Activated T-helper 9 cell treated with anti-CD3 and anti-CD28 coated beads, Interleukin-2, amount 50 U/mL, for 16 hours (primary cell): ENCODE results near the gene SNN.

Experiments used
- DNase-seq: peaks from one replicate; pipeline ENCODE4 v3.0.0-alpha.2; 2020; ENCODE audit warnings: low read depth

The SNN gene

DNA sequence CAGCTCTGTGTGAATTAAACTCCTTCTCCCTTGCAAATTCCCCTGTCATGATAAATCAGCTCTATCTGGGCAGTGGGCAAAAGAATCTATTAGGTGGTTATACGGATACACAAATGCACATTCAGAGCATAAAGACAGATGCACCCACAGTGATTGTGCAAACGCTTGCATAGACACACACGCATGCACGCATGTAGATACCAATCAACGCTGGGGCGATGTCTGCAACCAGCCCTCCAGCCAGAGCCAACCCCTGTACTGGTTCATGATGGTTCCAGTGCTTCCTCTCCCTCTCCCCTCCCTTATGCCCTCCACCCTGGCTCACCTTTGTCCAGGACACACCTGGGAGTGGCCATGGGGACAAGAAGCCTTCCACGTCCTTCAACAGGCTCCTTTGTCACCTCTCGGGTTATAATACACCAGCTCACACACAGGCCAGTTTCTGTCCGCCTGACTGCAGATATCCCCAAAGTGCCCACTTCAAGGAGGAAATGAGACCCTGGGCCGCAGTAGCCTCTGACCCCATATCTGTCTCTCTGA, 33.1 kb upstream of the SNN start:
- DNase-seq: no peak

DNA sequence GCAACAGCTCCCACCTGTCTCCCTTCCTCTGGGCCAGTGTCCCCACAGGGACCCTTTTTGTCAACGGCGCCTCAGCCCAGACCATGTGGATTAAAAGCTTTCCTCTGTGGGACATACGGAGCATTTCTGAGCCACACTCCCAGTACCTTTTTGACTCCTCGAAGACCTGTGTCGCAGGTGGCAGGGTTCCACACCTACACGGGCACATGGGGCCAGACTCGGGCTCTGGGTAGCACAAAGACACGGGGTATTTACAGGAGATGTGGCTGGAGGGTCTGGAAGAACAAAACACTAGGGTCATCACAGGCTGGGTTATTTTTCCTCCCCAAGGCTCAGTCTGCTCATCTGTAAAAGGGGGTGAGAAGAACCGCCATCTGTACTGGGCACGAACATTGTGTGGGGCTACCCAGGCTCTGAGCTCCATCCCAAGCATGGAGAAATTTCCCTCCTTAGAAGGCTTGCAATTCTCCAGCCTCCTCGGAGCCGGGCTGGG, 32.5 kb upstream of the SNN start:
- no peak for DNase-seq

DNA sequence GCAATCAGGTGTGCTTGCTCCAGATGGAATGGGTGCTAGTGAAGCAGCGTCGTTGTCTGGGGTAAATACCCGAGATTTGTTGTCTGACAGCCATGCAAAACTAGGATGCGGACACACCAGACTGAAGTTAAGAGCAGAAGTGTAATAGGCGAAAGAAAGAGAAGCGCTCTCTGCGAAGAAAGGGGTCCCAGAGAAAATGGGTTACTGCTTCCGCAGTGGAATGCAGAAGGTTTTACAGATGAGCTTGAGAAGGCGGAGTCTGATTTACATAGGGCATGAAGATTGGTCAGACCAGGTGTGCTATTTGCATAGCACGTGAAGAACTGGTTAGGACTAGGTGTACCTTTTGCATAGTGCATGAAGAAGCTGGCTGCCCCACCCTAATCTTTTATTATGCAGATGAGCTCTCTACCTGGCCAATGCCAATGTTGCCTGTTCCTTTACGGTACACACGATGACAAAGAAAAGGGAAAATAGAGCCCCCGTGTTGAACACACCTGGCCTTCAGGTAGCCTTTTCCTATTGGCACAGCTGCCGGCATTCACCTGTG, 32.0 kb upstream of the SNN start:
- no peak for DNase-seq

DNA sequence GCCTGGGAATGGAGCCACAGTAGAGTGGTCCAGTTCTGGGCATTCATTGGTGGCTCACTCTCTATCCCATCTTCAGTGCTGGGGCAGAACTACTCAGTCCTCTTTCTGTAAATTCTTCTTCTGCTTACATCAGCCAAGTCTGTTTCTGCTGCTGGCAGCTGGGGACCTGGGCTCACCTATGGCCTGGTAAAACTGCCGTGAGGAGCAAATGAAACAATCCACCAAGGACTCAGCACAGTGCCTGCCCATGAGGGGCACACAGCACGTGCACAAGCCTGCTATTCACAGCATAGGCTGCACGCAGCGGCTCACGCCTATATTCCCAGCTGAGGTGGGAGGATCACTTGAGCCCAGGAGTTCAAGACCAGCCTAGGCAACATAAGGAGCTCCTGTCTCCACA, 30.9 kb upstream of the SNN start:
- no peak for DNase-seq

DNA sequence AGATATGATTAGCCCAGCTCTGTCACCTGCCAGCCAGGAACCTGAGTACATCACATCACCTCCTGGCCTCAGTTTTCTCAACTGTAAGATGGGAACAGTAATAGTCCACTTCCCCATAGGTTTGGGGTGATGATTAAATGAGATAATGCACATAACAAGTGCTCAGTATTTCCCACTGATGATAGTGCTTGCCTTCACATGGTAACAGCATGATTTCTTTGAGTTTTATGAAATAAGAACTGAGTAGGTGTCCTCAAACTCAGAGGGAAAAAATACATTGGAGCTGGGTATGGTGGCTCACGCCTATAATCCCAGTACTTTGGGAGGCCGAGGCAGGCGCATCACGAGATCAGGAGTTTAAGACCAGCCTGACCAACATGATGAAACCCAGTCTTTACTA, 30.1 kb upstream of the SNN start:
- no peak for DNase-seq

DNA sequence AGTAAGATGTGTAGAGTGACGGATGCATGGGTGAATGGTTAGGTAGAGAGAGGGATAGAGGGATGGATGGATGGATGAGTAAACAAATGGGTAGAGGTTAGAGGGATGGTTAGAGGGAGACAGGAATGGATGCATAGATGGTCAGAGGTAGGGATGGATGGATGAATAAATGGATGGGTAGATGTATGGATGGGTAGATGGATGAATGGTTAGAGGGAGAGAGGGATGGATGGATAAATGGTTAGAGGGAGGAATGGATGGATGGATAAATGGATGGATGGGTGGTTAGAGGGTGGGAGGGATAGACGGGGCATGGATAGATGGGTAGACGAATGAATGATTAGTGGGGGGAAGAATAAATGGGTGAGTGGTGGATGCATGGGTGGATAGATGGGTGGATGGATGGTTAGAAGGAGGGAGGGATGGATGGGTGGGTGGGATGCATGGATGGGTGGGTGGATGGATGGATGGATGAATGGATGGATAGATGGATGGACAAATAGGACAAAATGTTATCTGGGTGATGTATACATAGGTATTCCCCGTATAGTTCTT, 29.2 kb upstream of the SNN start:
- no peak for DNase-seq

DNA sequence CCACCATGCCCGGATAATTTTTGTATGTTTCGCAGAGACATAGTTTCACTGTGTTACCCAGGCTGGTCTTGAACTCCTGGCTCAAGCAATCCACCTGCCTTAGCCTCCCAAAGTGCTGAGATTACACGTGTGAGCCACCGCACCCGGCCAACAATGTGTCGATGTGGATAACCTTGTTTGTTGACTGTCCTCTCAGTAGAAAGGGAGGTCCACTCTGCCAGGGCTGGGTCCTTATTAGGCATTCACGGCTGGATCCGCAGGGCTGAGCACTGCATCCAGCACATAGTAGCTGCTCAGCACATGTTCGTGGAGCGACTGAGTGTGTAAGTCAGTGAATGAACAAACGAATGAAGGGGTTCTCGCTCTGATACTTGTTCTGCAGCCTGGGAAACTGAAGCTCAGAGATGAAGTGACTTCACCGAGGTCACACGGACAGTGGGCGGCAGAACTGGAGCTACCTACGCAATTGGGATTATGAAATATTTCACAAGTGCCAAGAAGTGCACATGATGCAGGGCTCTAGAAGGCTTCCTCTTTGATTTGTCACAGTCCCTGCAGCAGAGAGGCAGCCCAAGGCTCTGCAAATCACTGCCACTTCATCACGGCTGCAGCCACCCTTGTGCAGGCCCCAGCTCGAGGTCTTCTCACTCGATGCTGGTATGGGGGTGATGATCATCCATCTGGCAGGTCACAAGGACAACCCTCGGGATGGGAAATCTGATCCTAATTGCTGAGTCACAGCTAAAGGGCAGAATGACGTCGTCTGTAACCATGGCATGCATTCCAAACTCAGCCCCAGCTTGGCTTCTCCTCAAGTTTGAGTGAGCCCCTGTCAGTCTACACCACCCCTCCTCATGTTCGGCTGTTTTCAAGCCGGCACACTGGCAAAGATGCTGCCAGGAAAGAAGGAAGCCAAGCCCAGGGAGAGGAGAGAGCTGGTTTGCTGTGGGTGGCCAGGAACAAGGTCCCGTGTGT, 28.0 kb upstream of the SNN start:
- DNase-seq: no peak

DNA sequence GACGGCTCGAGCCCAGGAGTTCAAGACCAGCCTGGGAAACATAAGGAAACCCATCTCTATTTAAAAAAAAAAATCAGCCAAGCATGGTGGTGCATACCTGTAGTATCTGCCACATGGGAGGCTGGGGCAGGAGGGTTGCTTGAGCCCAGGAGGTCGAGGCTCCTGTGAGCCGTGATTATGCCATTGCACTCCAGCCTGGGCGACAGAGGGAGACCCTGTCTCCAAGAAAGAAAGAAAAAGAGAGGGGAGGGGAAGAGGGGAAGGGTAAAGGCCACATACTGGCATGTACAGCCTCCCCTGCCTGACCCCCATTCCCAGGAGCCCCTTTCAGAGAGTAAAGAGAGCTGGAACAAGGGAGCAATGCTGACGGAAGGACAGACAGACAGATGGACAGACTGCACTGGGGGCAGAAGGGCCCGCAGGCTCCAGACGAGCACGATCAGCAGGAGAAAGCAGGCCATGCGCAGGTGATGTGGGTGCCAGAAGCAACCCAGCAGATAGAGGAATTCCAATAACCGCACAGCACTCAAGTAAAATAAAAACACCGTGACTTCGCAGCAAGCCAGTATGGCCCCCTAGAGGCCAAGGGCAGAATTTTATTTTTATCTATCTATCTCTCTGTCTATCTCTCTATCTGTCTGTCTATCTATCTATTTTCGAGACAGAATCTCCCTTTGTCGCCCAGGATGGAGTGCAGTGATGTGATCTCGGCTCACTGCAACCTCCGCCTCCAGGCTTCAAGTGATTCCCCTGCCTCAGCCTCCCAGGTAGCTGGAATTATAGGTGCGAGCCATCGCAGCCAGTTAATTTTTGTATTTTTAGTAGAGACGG, 27.1 kb upstream of the SNN start:
- no peak for DNase-seq

DNA sequence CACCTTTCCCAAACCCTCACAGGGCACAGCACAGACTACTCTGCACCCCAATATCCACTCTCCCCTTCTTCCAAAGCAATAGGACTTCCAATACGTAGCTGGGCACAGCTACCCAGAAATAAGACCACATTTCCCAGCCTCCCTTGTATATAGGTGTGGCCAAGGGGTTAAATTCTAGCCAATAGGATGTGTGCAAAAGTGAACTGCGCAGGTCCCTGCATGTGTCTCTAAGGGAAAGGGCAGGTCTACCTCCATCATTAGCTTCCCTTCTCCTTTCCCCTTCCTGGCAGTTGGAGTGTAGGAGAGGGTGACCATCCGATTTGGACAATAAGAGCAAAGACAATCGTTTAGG, 25.5 kb upstream of the SNN start:
- DNase-seq: no peak

DNA sequence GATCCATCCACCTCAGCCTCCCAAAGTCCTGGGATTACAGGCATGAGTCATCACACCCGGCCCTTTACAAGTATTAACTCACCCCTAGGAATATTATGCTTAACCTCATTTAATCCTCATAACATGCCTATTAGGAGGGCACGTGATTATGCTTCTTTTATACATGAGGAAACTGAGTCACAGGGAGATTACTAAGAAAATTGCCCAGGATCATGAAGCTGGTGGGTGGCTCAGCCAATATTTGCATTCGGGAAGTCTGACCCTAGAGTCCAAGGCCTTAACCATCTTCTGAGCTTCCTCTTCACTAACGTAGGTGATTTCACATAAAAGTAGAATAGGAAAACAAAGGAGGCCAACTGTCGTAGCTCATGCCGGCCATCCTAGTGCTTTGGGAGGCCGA, 19.0 kb upstream of the SNN start:
- no peak for DNase-seq

DNA sequence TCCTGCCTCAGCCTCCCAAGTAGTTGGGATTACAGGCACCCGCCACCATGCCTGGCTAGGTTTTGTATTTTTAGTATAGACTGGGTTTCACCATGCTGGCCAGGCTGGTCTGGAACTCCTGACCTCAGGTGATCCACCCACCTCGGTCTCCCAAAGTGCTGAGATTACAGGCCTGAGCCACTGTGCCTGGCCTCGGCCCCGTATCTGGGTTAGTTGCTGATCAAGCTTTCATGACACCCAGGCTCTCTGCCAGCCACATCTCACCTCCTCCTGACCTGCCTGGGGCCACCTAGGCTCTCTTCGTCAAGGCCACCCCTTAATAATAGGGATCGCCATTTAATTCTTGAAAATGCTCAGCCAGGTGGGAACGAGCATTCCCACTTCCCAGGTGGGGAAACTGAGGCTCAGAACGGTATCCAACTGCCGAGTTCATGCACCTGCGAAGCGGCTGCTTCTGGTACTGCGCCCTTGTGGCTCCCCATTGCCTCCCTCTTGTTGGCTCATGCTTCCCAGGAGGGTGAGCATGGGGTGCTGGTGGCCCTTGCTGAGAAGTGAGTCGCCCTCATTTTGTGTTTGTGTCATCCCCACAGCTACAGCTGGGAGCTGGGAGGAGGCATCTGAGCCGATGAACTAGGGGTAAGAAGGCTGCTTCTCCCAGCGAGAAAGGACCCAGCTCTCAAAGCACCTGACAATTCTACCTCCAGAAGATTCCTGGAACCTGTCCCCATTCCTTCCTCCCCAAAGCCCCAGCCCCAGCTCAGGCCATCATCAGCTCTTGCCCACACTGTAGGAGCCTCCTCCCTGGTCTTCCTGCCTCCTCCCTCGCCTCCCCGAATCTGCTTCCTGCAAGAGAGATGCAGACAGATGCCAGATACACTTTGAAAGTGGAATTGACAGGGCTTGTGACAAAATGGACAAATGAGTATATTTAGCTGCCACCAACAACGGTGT, 17.3 kb upstream of the SNN start:
- no peak for DNase-seq

DNA sequence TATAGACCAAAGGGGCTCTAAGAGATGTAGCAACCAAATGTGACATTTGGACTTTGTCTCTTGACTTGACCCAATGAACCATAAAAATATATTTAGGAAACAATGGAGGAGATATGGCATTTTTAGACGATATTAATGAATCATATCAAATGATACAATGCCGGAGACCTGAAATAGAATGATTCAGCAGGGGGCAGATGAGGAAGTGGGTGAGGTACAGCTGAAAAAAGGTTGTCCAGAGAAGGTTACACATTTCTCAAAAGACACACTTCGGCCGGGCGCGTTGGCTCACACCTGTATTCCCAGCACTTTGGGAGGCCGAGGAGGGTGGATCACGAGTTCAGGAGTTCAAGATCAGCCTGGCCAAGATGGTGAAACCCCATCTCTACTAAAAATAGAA, 16.5 kb upstream of the SNN start:
- DNase-seq: no peak

DNA sequence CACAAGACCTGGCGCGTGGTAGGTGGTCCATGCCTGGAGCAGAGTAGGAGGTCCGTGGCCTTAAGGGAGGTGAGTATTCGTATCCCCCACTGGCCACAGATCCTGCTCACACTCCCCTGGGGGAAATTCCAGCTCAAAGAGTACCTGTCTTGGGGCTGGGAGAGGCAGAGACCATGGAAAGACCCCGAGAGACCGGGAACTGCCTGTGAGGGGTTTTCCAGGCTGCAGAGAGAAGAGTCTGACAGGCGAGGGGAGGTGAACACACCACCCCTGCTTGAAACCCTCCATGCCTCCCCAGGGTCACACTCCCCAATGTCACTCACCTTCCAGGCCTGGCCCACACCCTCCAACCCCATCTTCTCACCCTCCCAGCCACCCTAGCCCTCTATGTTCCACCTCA, 12.6 kb upstream of the SNN start:
- no peak for DNase-seq

DNA sequence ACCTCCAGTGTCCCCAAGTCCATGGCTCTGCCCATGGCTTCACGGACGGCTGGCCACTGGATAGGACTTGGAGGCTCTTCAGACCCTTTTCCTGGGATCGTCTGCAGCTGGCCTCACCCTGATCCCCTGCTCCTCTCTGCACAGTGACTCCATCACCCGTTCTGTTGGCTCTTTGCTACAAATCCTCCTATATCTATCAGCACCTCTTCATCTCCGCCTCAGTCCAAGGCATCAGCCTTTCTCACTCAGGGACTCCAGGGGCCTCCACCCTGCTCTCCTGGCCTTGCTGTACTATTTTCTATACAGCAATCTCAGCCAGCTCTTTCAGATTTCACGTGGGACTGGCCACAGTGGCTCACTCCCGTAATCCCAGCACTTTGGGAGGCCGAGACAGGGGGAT, 10.7 kb upstream of the SNN start:
- DNase-seq: no peak

DNA sequence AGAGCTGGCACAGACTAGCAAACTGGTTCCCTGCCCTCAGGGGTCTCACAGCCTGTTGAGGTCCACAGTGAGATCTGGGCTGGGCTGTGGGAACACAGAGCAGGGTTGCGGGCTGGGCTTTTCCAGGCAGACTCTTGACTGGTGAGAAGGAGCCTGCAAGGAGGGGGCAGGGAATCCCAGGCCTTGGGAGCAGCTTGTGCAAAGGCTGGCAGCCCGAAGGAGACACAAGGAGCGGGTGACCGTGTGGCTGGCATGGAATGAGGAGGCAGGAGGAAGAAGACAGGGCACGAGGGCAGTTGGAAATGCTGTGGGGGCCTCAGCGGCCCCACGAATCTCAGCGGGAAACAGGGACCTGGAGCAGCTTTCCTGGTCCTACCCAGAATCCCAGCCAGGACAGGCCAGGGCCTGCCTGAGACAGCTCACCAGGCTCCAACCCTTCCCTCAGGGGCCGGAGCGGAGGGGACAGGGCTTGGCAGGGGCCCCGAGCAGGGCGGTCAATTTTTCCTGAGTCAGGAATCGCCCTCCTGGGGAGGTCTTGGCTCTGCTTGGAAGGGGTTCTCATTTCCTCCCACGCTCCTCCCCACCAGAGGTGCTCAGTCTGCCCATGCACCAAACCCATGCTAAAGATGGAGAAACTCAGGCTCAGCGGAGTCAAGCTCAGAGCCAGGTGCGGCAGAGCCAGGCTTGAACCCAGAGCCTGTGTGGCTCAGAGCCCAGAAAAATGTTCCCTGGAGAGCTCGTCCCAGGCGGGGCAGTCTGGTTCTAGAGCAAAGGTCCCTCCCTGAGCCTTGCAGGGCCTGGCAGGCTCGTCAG, 9.2 kb upstream of the SNN start:
- DNase-seq: no peak

DNA sequence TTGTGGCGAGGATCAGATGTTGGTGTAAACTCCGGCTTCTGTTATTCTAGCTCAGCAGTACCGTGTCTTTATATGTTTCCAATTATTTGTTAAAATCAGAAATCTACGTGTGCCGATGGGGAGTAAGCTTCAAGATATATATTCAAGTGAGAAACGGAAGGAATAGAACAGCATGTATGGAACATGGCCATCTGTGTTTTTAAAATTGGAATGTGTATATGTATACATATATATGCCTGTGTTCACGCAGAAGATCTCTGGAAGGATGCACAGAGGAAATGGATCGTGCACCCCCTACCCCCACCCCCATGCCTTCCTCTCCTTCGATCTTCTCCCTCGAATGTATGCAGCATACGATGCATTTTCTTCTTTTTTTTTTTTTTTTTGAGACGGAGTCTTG, 7.7 kb upstream of the SNN start:
- DNase-seq: no peak

DNA sequence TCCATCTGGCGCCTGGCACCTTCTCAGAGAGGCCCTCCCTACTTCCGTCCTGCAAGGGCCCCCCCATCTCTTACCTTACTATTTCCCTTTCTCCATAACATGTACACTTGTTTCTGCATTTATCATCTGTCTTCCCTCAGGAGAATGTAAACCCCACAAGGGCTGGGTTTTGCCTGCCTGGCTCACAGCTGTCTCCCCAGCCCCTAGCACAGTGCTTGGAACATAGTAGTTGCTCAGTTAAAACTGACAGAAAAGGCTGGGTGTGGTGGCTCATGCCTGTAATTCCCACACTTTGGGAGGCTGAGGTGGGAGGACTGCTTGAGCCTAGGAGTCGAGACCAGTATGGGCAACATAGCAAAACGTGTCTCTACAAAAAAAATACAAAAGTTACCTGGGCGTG, 5.7 kb upstream of the SNN start:
- DNase-seq: no peak

DNA sequence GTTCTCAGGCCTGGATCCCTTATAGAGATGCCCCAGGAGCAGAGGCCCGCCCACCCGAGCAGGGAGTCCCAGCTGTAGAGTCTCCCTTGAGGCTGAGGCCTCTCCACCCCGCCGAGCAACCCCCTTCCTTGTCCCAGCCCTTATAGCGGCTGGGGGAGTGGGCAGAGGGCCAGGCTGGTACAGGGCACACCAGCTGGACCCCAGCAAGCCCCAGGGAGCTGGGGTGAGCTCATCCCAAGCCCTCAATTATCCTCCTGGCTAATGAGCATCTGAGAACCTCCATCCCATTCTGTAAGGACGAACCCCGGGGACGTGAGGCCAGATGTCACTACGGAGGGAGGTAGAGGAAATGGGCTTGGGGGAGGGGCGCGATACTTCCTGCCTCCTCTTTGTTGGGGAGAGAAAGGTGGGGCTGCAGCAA, 3.2 kb upstream of the SNN start:
- DNase-seq: no peak

DNA sequence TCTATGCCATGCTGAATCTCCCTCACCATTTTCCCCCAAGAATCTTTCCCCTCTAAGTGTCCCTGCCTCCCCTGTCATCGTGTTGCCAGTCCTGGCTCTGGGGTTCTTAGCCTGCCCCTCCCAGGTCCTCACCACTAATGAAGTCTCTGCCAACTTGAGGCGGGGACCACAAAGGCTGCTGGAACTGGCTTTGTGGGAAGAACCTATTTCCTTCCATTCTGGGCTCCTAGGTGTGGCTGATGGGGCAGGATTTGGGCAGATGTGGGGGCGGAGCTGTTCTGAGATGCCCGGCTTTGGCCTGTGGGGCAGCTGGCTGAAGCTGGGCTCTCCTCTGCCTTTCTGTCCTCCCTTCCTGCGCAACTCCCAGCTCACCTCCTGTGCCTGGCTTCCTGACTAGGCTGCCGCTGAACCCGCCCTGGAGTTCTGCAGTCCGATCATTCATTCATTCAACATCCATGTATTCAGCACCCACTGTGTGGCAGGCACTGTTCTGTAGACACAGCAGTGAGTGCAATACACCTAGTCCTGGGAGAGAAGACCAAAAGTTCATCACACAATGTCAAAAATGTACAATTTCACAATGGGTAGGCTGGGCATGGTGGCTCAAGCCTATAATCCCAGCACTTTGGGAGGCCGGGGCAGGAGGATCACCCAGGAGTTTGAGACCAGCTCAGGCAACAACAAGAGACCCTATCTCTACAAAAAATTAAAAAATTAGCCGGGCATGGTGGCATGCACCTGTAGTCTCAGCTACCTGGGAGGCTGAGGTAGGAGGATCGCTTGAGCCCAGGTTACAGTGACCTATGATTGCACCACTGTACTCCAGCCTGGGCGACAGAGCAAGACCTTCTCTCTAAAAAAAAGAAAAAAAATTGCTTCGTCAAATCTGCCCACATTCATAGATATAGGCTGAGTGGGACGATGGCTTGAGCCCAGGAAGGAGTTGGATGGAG, 1.9 kb upstream of the SNN start:
- no peak for DNase-seq
